NT2/D1 (cell line): Measurements from ENCODE around the gene SLC6A12.

Experiments
- SUZ12 ChIP-seq: IDR thresholded peaks from 2 replicates; pipeline ENCODE4 v1.6.1; 2011; ENCODE audit not compliant: insufficient read length, insufficient read depth; ENCODE audit errors: extremely low read depth
- YY1 ChIP-seq: IDR thresholded peaks from 2 replicates; pipeline ENCODE4 v1.6.1; 2011; ENCODE audit not compliant: insufficient read length, insufficient read depth
- ZNF274 ChIP-seq: IDR thresholded peaks from 2 replicates; pipeline ENCODE4 v1.6.1; 2011; ENCODE audit warnings: mild to moderate bottlenecking, low read depth, low read length

DNA sequence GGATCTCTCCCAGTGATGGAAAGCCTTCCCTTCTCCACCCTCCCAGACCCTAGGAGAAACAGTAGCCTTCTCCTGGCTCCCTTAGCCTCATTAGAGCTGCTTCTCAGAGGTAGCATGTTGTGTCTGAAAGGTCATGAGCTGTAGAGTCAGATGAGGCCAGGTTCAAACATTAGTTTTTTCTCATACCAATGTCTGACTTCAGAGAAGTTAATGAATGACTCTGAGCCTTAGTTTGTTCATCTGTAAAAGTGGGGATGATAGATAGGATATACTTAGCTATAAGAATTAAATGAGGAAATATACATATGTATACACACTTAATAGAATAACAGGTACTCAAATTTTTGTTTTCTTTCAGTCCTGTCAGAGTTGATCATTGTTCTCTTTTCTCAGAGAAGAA lies 48.2 kb upstream of the SLC6A12 start:
- TF ChIP-seq YY1 (no peak), ZNF274 (no peak), SUZ12 (no peak)
